Muscle layer of duodenum (tissue), 2 donors: ENCODE results near the gene DDX60.
A peak's percentile ranks its signal among the peaks of the same experiment; 100 is the strongest.
"Not testable (repeated sequence)": the region's sequence is repeated elsewhere in the genome, so short reads cannot be mapped to it uniquely, and the experiment has no call there.

ENCODE experiments used
- H3K27ac ChIP-seq: one replicate; pipeline ENCODE4 v1.7.0; 2013; ENCODE audit warnings: mild to moderate bottlenecking, low read length
- H3K27me3 ChIP-seq: one replicate; pipeline ENCODE4 v1.7.0; 2013; ENCODE audit warnings: low read depth, mild to moderate bottlenecking, control low read depth, low read length
- H3K36me3 ChIP-seq, 2 donors: one replicate each; pipeline ENCODE4 v1.7.0; 2013; ENCODE audit warnings: low read length in 2 of 2, control low read depth in 1 of 2, mild to moderate bottlenecking in 1 of 2; ENCODE audit not compliant: insufficient read depth in 2 of 2, control insufficient read depth in 1 of 2
- H3K4me1 ChIP-seq, 2 donors: one replicate each; pipeline ENCODE4 v1.7.0; 2013; ENCODE audit warnings: low read length in 2 of 2, mild to moderate bottlenecking in 2 of 2, control low read depth in 1 of 2, moderate library complexity in 1 of 2; ENCODE audit not compliant: insufficient read depth in 2 of 2, control insufficient read depth in 1 of 2
- H3K4me3 ChIP-seq, 2 donors: one replicate each; pipeline ENCODE4 v1.7.0; 2013; ENCODE audit warnings: low read length in 2 of 2, low read depth in 1 of 2, mild to moderate bottlenecking in 1 of 2
- H3K9me3 ChIP-seq, 2 donors: one replicate each; pipeline ENCODE4 v1.7.0; 2013; ENCODE audit warnings: low read length in 2 of 2, control low read depth in 1 of 2, mild to moderate bottlenecking in 1 of 2; ENCODE audit not compliant: control insufficient read depth in 1 of 2
- donor health status: healthy.

The DDX60 gene

GRCh38 chr4:168330575-168330974, 12.0 kb upstream of the DDX60 start:
- not testable (repeated sequence) for H3K36me3 ChIP-seq, H3K27me3 ChIP-seq, H3K4me3 ChIP-seq

GRCh38 chr4:168325591-168325990, 7.0 kb upstream of the DDX60 start:
- no peaks in the 10 kb centered on the region for H3K9me3 ChIP-seq
- no peaks in the 10 kb centered on the region for H3K27me3 ChIP-seq
- H3K27ac ChIP-seq = no peak overlapping the region
- no peaks in the 10 kb centered on the region for H3K36me3 ChIP-seq
- H3K4me1 ChIP-seq = no peaks in the 10 kb centered on the region
- no peak overlapping the region for H3K4me3 ChIP-seq

More at GRCh38 chr4:168330575-168330974, 12.0 kb upstream of the DDX60 start:
- not testable (repeated sequence) for H3K4me1 ChIP-seq, H3K9me3 ChIP-seq, H3K27ac ChIP-seq

GRCh38 chr4:168321006-168321405, 2.5 kb upstream of the DDX60 start:
- H3K9me3 ChIP-seq = no peaks in the 10 kb centered on the region

GRCh38 chr4:168319486-168320019, 1.0 kb upstream of the DDX60 start:
- Histone ChIP-seq H3K36me3 (no peaks in the 10 kb centered on the region), H3K4me3 (peak overlapping the region; percentile 85 to 92), H3K4me1 (peaks cover 7% of the 10 kb centered on the region in 2 donors), H3K27me3 (no peaks in the 10 kb centered on the region), H3K27ac (no peak overlapping the region), H3K9me3 (no peaks in the 10 kb centered on the region)

More at GRCh38 chr4:168321006-168321405, 2.5 kb upstream of the DDX60 start:
- no peaks in the 10 kb centered on the region for H3K27me3 ChIP-seq
- no peak overlapping the region for H3K4me3 ChIP-seq
- H3K36me3 ChIP-seq = no peaks in the 10 kb centered on the region
- no peak overlapping the region for H3K27ac ChIP-seq
- peaks cover 7% of the 10 kb centered on the region in 2 donors for H3K4me1 ChIP-seq

GRCh38 chr4:168317621-168318020, 931 bp downstream of the DDX60 start:
- Histone ChIP-seq H3K4me3 (peak overlapping the region; percentile 85 to 92), H3K9me3 (no peaks in the 10 kb centered on the region), H3K27me3 (no peaks in the 10 kb centered on the region), H3K36me3 (no peaks in the 10 kb centered on the region), H3K27ac (peak overlapping the region; percentile 93), H3K4me1 (peaks cover 7% of the 10 kb centered on the region in 2 donors)

GRCh38 chr4:168309781-168310180, 8.8 kb downstream of the DDX60 start:
- Histone ChIP-seq H3K36me3 (peaks cover 10 to 12% of the 10 kb centered on the region in 2 donors), H3K4me3 (no peak overlapping the region), H3K27ac (no peak overlapping the region), H3K9me3 (no peaks in the 10 kb centered on the region), H3K4me1 (no peaks in the 10 kb centered on the region), H3K27me3 (no peaks in the 10 kb centered on the region)

- Histone ChIP-seq H3K4me3 (no peak overlapping the region), H3K4me1 (no peaks in the 10 kb centered on the region), H3K36me3 (peaks cover 11 to 12% of the 10 kb centered on the region in 2 donors), H3K27me3 (no peaks in the 10 kb centered on the region), H3K9me3 (no peaks in the 10 kb centered on the region), H3K27ac (no peak overlapping the region)
Observed at GRCh38 chr4:168308912-168309311, 9.6 kb downstream of the DDX60 start.

- Histone ChIP-seq H3K9me3 (no peaks in the 10 kb centered on the region), H3K27ac (no peak overlapping the region), H3K4me1 (no peaks in the 10 kb centered on the region), H3K27me3 (no peaks in the 10 kb centered on the region), H3K36me3 (peaks cover 12 to 15% of the 10 kb centered on the region in 2 donors), H3K4me3 (no peak overlapping the region)
Observed at GRCh38 chr4:168306476-168306875, 12.1 kb downstream of the DDX60 start.

- no peak overlapping the region for H3K27ac ChIP-seq
- no peak overlapping the region for H3K4me3 ChIP-seq
- H3K36me3 ChIP-seq = peaks cover 15 to 18% of the 10 kb centered on the region in 2 donors
- no peaks in the 10 kb centered on the region for H3K4me1 ChIP-seq
- H3K27me3 ChIP-seq = no peaks in the 10 kb centered on the region
- H3K9me3 ChIP-seq = no peaks in the 10 kb centered on the region
Observed at GRCh38 chr4:168304744-168305459, 13.7 kb downstream of the DDX60 start.

- H3K27ac ChIP-seq, H3K4me3 ChIP-seq, H3K4me1 ChIP-seq, H3K27me3 ChIP-seq, H3K9me3 ChIP-seq: not testable (repeated sequence)
- H3K36me3 ChIP-seq = peaks cover 15 to 18% of the 10 kb centered on the region in 2 donors
Observed at GRCh38 chr4:168303430-168303829, 15.1 kb downstream of the DDX60 start.

- no peaks in the 10 kb centered on the region for H3K27me3 ChIP-seq
- H3K9me3 ChIP-seq = no peaks in the 10 kb centered on the region
- no peak overlapping the region for H3K27ac ChIP-seq
- no peaks in the 10 kb centered on the region for H3K4me1 ChIP-seq
- H3K36me3 ChIP-seq = peaks cover 14 to 23% of the 10 kb centered on the region in 2 donors
- H3K4me3 ChIP-seq = no peak overlapping the region
Observed at GRCh38 chr4:168293386-168293975, 25.1 kb downstream of the DDX60 start.
